GM19099 (cell line): Measurements from ENCODE around the gene WHRN.

Source experiments
- POLR2A ChIP-seq: IDR thresholded peaks from 3 replicates; pipeline ENCODE4 v1.6.1; 2011; ENCODE audit warnings: low read depth; ENCODE audit not compliant: insufficient read length; ENCODE audit errors: extremely low read depth

The WHRN gene

DNA sequence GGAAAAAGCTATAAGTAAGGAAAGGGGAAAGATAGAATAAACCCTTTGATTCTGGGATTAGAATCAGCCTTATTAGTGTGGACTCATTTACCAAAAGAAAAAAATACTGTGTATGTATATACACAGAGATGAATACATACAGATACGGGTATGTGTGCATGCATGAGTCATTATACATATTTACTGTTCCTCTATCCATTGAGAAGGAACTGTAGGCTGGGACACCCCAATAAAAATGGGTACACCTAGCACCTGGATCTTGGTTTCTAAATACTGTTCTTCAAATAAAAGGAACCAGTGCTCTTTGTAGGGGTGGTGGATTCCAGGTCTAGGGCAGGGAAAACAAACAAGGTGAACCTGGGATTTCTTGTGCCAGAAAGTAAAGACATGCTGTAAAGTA, 48.3 kb downstream of the WHRN start:
- no peak for TF ChIP-seq POLR2A

DNA sequence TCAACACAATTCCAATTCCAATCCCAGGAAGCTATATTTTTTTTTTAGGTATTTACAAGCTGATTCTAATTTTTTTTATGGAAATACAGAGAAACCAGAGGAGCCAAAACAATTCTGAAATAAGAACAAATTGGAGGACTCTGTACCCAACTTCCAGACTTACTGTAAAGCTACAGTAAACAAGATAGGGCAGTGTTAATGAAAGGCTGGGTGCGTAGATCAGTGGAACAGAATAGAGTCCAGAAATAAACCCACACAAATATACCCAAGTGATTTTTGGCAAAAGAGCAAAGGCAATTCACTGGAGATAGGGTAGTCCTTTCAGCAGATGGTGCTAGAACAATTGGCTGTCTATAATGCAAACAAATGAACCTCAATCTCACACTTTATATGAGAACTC, 50.6 kb downstream of the WHRN start:
- no peak for TF ChIP-seq POLR2A

DNA sequence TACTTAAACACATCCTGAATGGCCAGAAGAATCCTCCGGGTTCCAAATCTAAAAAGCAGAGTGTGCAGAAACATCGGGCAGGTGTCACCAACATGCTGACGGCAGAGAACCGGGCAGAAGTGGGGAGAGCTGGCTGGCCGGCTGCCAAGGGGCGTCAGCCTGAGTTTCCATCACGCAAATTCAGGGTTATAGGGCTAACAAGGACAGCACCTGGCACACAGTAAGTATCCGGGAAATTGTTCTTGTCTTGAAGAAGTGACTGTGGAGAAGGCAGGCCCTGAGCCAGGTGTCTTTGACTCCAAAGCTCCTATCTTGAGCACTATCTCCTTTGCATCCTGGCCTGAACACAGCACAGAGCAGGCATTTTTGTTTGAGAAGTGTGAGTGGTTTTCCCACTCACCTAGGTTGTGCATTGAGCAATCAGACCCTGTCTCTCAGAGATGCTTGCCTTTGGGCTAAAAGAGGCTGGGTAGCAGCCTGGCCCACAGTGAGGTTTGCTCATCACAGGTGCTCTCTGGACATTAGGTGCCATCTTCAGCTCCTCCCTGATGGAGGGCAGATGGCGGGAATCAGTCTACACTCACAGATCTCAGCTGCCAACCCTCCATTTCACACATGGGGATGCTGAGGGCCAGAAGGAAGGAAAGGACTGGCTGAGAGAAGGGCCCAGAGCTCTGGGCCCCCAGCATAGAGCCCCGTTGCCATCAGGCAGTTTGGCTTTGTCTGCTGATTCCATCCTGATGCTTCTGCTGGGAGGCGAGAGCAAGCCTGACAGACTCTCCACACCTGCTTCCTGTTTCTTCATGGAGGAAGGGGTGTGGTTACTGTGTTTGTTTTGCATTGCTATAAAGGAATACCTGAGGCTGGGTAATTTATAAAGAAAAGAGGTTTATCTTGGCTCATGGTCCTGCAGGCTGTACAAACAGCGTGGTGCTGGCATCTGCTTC, 52.8 kb downstream of the WHRN start:
- no peak for TF ChIP-seq POLR2A

DNA sequence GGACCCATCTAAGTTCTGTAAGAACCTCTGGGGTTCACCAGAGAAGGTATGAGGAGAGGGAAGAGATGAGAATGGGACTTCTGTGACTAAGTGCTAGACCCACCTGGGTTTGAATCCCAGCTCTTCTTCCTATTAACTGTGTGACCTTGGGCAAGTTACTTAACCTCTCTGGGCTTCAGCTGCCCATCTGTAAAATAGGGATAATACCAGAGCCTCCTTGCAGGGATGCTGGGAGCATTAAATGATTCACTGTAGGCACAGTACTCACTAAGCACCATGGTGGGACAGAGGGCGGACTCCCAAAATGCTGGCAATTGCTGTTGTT, 53.6 kb downstream of the WHRN start:
- no peak for TF ChIP-seq POLR2A

DNA sequence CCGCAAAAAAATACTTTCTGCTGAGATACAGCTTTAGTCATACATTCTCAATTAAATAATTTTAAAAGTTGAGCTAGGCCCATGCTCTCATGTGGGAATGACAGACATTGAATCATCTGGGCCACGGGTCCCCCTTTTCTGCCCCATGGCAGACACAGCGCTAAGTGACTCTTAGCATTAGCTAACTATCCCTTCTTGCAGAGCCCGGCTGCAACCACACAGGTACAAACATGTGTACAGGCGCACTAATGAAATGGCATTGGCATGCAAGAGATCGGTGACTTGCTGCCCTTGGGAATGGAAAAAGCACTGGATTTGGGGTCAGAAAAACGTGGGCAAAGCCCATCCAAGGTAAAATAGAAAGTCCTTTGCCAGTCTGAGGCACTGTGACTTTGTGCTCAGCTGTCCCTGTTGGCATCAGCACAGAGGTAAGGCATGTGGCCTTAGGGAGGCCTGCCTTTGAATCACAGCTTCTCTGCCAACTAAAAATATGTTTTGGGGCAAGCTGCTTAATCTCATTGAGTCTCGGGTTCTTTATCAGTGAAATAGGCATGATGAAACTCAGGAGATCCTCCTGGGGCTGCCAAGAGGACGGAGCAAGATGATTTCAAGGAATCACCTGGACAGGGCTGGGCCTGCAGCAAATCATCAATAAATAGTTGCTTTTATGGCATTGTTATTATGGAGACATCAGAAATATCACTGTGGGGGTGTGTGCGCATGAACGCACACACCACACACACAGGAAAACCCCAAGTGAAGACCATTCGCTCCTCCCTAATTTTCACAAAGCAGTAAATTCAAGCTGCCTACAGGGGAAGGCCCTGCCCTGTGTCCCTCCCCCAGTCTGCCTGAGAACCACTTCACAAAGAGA, 54.2 kb downstream of the WHRN start:
- no peak for TF ChIP-seq POLR2A

DNA sequence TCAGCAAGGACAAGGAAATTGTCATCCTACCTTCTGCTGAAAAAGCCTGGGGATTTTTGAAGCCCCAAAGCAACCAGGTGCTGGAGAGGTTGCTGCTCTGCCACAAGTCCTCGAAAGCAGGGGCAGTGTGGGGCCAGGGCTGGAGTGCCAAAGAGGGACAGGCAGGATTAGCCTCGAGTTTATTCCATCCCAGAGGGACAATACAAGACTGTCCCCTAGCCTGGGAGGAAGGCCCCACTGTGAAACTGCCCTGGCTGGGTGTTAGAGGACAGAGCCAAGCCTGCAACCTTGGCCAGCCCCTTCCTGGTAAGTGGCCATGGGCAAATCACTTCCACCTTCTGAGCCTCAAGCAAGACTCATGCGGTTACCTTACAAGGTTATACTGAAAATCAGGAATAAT, 55.1 kb downstream of the WHRN start:
- no peak for TF ChIP-seq POLR2A

DNA sequence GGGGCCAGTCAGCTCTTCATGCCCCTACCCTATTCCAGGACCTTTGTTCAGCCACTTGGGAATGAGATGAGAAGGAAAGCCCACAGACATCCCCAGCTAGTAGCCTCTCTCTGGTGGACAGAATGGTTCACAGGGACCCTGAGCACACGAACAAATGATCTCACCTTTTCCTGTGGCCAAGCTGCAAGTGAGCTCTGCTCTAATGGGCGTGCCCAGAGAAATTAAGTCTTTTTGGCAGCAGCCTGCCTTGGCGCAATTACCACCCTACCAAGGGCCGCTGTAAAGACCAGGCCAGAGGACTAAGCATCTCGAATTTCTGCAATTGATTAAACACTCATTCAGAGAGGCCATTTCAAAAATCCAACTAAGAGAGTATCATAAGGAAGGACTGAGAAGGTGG, 56.0 kb downstream of the WHRN start:
- TF ChIP-seq POLR2A: no peak

DNA sequence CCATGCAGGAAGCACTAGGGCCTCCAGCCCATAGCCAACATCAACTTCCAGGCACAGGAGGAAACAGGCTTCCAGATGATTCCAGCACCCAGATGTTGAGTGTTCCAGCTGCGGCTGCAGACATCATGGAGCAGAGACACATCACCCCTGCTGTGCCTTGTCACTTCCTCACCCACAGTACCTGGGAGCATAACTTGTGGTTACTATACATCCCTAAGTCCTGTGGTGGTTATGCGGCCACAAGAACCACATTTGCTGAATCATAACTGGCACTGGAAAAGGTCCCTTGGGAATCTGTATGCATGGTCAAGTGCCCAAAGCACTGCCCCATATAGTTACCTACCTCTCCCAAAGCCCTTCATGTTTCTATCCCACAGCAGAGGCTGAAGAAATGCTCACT, 56.6 kb downstream of the WHRN start:
- TF ChIP-seq POLR2A: no peak

DNA sequence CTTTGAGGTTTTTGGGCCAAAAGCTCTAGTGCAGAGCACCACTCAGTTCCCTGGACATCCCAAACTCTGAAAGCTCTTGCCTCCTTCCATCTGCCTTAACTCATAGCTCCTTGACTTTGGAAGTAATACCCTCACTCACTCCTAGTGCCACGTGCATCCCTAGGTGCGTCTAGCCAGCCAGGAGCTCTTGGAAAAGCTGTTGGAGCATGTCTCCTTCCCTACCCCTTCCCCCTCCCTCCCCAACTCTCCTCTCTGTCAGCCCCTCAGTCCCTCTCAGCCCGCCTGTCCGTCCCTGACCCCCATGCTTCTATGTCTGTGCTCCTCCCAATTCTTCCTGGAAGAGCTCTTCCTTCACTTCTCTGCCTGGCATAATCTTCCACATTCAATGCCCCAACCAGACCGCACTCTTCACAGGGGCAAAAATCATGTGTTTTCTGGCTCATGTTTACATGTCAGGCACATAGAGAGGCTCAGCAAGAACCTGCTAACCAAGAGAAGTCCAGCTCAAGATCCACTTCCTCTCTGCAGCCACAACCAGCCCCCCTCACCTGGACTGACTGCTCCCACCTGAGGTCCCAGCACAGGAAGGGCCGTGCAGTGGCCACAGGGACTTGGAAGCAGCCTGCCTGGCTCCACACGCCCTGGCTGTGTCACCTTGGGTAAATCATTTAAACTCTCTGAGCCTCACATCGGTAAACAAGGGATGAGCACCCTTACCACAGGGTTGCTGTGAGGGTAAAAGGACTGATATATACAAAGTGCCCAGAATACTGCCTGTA, 58.4 kb downstream of the WHRN start:
- no peak for TF ChIP-seq POLR2A

DNA sequence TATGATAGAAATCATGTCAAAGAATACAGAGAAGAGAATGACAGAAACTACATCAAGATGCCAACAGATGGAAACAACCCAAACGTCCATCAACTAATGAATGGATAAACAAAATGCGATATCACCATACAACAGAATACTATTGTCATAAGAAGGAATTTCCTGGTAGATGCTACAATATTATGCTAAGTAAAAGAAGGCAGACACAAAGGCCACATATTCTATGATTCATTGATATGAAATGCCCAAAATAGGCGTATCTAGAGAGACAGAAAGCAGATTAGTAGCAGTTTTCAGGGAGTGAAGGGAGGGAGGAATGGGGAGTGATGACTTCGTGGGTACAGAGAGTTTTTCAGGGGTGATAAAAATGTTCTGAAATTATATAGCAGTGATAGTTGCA, 59.2 kb downstream of the WHRN start:
- TF ChIP-seq POLR2A: no peak

DNA sequence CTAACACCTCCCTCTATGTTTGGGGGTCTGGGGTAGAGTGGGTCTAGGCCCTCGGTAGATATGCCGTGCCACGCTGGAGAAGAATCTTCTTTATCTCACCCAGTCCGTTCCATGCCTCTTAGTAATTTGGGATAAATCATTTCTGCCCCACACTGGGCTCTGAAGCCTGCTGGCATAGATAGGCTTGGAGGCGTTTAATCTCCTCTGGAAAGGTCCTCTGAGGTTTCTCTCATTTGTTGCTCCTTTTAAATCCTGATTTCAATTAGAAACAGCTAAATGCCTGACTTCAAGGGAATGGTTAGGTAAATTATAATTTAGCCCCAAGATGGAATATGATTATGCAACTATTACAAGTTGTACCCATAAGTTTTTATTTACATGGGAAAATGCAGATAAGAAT, 59.7 kb downstream of the WHRN start:
- TF ChIP-seq POLR2A: no peak

DNA sequence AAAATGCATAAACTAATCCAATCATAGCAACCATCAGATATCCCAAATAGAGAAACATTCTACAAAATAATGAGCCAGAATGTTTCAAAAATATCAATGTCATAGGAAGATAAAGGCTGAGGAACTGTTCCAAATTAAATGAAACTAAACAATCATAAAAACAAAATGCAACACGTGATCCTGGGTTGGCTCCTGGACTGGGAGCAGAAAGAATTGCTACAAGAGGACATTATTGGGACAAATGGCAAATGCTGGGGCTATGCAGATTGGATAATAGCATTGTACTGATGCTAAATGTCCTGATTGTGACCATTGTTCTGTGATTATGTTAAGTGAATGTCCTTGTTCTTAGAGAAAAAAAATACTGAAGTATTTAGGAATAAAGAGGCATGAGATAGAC, 63.3 kb downstream of the WHRN start:
- TF ChIP-seq POLR2A: no peak

DNA sequence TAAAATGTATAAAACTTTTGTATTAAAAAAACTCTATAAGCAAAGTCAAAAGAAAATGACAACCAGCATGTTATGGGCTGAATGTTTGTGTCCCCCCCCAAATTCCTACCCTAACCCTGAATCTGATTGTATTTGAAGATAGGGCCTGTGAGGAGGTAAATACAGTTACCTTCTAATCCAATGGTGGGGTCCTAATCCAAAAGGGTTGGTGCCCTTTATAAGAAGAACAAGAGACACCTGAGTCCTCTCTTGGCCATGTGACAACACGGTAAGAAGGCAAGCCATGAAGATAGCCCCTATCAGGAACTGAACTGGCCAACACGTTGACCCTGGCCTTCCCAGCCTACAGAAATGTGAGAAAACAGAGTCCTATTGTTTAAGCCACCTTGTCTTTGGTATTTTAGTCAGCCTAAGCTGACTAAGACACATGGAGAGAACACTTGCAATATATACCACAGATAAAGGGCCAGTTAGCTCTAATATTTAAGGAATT, 67.8 kb downstream of the WHRN start:
- no peak for TF ChIP-seq POLR2A

DNA sequence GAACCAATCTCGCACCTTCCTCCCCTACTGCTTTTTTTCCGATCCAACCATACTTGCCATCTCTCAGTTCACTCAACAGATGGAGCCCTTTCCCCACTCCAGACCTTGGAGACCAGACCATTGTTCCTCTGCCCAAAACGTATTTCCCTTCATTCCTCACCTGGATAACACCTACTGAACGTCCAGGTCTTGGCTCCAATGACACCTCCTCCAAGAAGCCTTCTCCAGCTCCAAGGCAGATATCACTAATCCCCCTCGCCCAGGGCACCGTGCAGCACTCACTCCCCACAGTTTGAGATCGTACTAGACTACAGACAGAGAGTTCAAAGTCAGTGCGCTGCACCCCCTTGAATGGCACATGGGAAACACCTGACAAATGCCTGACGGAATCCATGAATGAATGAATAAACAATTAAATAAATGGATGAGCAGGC, 70.4 kb downstream of the WHRN start:
- TF ChIP-seq POLR2A: no peak

DNA sequence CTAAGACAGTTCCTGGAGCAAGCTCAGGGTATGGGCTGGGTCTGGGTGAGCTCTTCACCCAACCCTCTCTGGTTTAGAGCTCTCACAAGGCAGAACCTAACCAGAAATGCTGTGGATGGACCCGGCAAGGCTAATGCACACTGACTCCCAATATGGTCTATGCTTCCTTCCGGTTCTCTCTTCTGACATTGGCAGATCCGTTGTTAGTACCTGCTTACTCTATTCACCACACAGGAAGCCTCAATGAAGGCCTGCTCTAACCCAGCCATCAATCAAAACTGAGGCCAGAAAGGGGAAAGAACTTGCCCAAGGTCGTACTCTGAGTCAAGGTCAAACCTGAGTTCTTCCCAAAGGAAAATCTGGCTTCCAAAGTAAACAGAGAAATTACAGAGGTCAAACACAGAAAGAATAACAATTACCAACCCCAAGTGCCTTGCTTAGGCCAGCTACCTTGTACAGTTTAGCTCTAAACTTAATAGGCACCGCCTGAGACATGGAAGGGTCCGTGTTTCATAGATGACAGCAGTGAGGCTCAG, 71.5 kb downstream of the WHRN start:
- TF ChIP-seq POLR2A: no peak
